Neural progenitor cell (in vitro differentiated cells): ENCODE data around the gene HTR3C. TPM values are rescaled to one million over a fixed set of nuclear protein-coding genes. Genes with fewer than 3 reads are reported as not detected.
"Not testable (repeated sequence)": the region's sequence is repeated elsewhere in the genome, so short reads cannot be mapped to it uniquely, and the experiment has no call there.

Experiments
- DNase-seq: peaks from one replicate; pipeline ENCODE4 v3.0.0-alpha.2; 2016; ENCODE audit warnings: low spot score
- H2AFZ ChIP-seq: fragments of 200-600 bp; sonication (generic); replicated peaks from 2 replicates; pipeline ENCODE4 v1.6.1; 2016; ENCODE audit warnings: antibody characterized with exemption
- H3F3A ChIP-seq: fragments of 200-600 bp; sonication (generic); 2 replicates; pipeline ENCODE4 v1.6.1; 2016; ENCODE audit warnings: antibody characterized with exemption, low read depth
- H3K27ac ChIP-seq: fragments of 200-600 bp; sonication (generic); 2 replicates; pipeline ENCODE4 v1.5.1; 2016; ENCODE audit warnings: mild to moderate bottlenecking
- H3K27me3 ChIP-seq: fragments of 200-600 bp; sonication (generic); 2 replicates; pipeline ENCODE4 v1.6.1; 2016; ENCODE audit warnings: mild to moderate bottlenecking, moderate library complexity
- H3K36me3 ChIP-seq: fragments of 200-600 bp; sonication (generic); 2 replicates; pipeline ENCODE4 v1.5.1; 2016
- H3K4me1 ChIP-seq: fragments of 200-600 bp; sonication (generic); 2 replicates; pipeline ENCODE4 v1.6.1; 2016; ENCODE audit warnings: mixed run types
- H3K4me2 ChIP-seq: fragments of 200-600 bp; sonication (generic); 2 replicates; pipeline ENCODE4 v1.6.1; 2016
- H3K4me3 ChIP-seq: fragments of 200-600 bp; sonication (generic); 2 replicates; pipeline ENCODE4 v1.5.1; 2016
- H3K79me2 ChIP-seq: fragments of 200-600 bp; sonication (generic); 2 replicates; pipeline ENCODE4 v1.6.1; 2016; ENCODE audit warnings: low read depth
- H3K9ac ChIP-seq: fragments of 200-600 bp; sonication (generic); 2 replicates; pipeline ENCODE4 v1.6.1; 2016
- H3K9me3 ChIP-seq: fragments of 200-600 bp; sonication (generic); 2 replicates; pipeline ENCODE4 v1.5.1; 2016; ENCODE audit warnings: low read depth
- H4K20me1 ChIP-seq: fragments of 200-600 bp; sonication (generic); 2 replicates; pipeline ENCODE4 v1.6.1; 2016; ENCODE audit warnings: low read depth
- H3K27ac Mint-ChIP-seq: 3 replicates; pipeline ENCODE4 v1.8.0; 2021; ENCODE audit warnings: mixed read lengths
- H3K27me3 Mint-ChIP-seq: 2 replicates; pipeline ENCODE4 v1.8.0; 2022; ENCODE audit warnings: low read depth, mild to moderate bottlenecking, inconsistent platforms, moderate library complexity, mixed read lengths; ENCODE audit not compliant: insufficient read depth
- H3K36me3 Mint-ChIP-seq: 3 replicates; pipeline ENCODE4 v1.8.0; 2021; ENCODE audit warnings: mixed read lengths
- H3K4me1 Mint-ChIP-seq: 3 replicates; pipeline ENCODE4 v1.8.0; 2021; ENCODE audit warnings: mixed read lengths
- H3K4me3 Mint-ChIP-seq: 3 replicates; pipeline ENCODE4 v1.8.0; 2021; ENCODE audit warnings: mild to moderate bottlenecking, moderate library complexity, mixed read lengths
- H3K9me3 Mint-ChIP-seq: 3 replicates; pipeline ENCODE4 v1.8.0; 2020; ENCODE audit warnings: mixed read lengths
- CTCF ChIP-seq: fragments of 200-600 bp; sonication (generic); IDR thresholded peaks from 2 replicates; pipeline ENCODE4 v1.5.1; 2017; ENCODE audit warnings: antibody characterized with exemption, mild to moderate bottlenecking
- EZH2 ChIP-seq: fragments of 200-600 bp; sonication (generic); IDR thresholded peaks from 2 replicates; pipeline ENCODE4 v1.6.1; 2017; ENCODE audit warnings: antibody characterized with exemption, mild to moderate bottlenecking, moderate library complexity
- EZH2phosphoT487 ChIP-seq: fragments of 200-600 bp; sonication (generic); IDR thresholded peaks from 2 replicates; pipeline ENCODE4 v1.6.1; 2017; ENCODE audit warnings: antibody characterized with exemption
- total RNA-seq: library from RNA; depleted of rRNA; stranded (reverse); fragments of >200 nt; gene quantifications from 2 replicates; pipeline ENCODE4 v1.2.3, GENCODE V29; 2015; ENCODE audit warnings: low replicate concordance

The HTR3C gene
- total RNA-seq, 1 donor from 2014 or later, result not detected

GRCh38 chr3:184022323-184022722 is 30.5 kb upstream of the HTR3C start:
- Mint-ChIP-seq H3K9me3 (no peaks in the 10 kb centered on the region), H3K4me1 (peaks cover 6% of the 10 kb centered on the region), H3K27me3 (peaks cover 5% of the 10 kb centered on the region), H3K27ac (no peak overlapping the region), H3K4me3 (no peak overlapping the region), H3K36me3 (no peaks in the 10 kb centered on the region)
- Histone ChIP-seq H3K79me2 (no peaks in the 10 kb centered on the region), H3K27me3 (no peaks in the 10 kb centered on the region), H3K27ac (no peak overlapping the region), H3K9me3 (no peaks in the 10 kb centered on the region), H3K4me2 (no peak overlapping the region), H2AFZ (no peak overlapping the region), H3F3A (peaks cover 3% of the 10 kb centered on the region), H4K20me1 (no peaks in the 10 kb centered on the region), H3K36me3 (no peaks in the 10 kb centered on the region), H3K9ac (no peak overlapping the region), H3K4me1 (no peaks in the 10 kb centered on the region), H3K4me3 (no peak overlapping the region)
- DNase-seq, result no peak
- TF ChIP-seq EZH2 (no peak), EZH2phosphoT487 (no peak)

- DNase-seq, H3K4me2 ChIP-seq, H4K20me1 ChIP-seq, H3K27ac ChIP-seq, H3K9me3 Mint-ChIP-seq, H3K27me3 Mint-ChIP-seq, H3K9ac ChIP-seq, H3F3A ChIP-seq, H3K27ac Mint-ChIP-seq, H3K4me1 ChIP-seq, H3K36me3 ChIP-seq, H3K4me3 Mint-ChIP-seq, H3K27me3 ChIP-seq, H3K79me2 ChIP-seq, H3K4me3 ChIP-seq, H3K9me3 ChIP-seq, H3K36me3 Mint-ChIP-seq, H3K4me1 Mint-ChIP-seq: not testable (repeated sequence)
- peak overlapping the region; percentile 79 for H2AFZ ChIP-seq
Measured at GRCh38 chr3:184025256-184025655, 27.6 kb upstream of the HTR3C start.

GRCh38 chr3:184028275-184028890 is 24.5 kb upstream of the HTR3C start:
- DNase-seq, H3K36me3 Mint-ChIP-seq, H3K4me2 ChIP-seq, H3K4me3 Mint-ChIP-seq, H2AFZ ChIP-seq, H3K36me3 ChIP-seq, H3K27ac ChIP-seq, H3F3A ChIP-seq, H3K4me1 Mint-ChIP-seq, H4K20me1 ChIP-seq, H3K27me3 ChIP-seq, H3K79me2 ChIP-seq, H3K4me1 ChIP-seq, H3K4me3 ChIP-seq, H3K9ac ChIP-seq, H3K27ac Mint-ChIP-seq, H3K9me3 Mint-ChIP-seq, H3K27me3 Mint-ChIP-seq, H3K9me3 ChIP-seq: not testable (repeated sequence)

GRCh38 chr3:184029443-184029842 is 23.4 kb upstream of the HTR3C start:
- H3K4me3 Mint-ChIP-seq, result no peak overlapping the region
- Histone ChIP-seq H3K79me2 (no peaks in the 10 kb centered on the region), H3K4me3 (no peak overlapping the region), H3K27ac (no peak overlapping the region), H3K36me3 (no peaks in the 10 kb centered on the region), H3K27me3 (no peaks in the 10 kb centered on the region), H4K20me1 (no peaks in the 10 kb centered on the region), H3K4me1 (no peaks in the 10 kb centered on the region), H3K4me2 (no peak overlapping the region), H3K9ac (no peak overlapping the region), H3K9me3 (no peaks in the 10 kb centered on the region), H2AFZ (no peak overlapping the region), H3F3A (no peaks in the 10 kb centered on the region)
- no peak for DNase-seq
- no peaks in the 10 kb centered on the region for H3K4me1 Mint-ChIP-seq
- no peak for TF ChIP-seq EZH2
- no peak for TF ChIP-seq EZH2phosphoT487
- TF ChIP-seq CTCF, result no peak
- H3K9me3 Mint-ChIP-seq, result no peaks in the 10 kb centered on the region
- peaks cover 2% of the 10 kb centered on the region for H3K27me3 Mint-ChIP-seq
- no peaks in the 10 kb centered on the region for H3K36me3 Mint-ChIP-seq
- no peak overlapping the region for H3K27ac Mint-ChIP-seq

GRCh38 chr3:184030536-184030935 is 22.3 kb upstream of the HTR3C start:
- Mint-ChIP-seq H3K4me3 (no peak overlapping the region), H3K4me1 (no peaks in the 10 kb centered on the region), H3K36me3 (no peaks in the 10 kb centered on the region), H3K27me3 (peaks cover 2% of the 10 kb centered on the region), H3K9me3 (no peaks in the 10 kb centered on the region), H3K27ac (no peak overlapping the region)
- DNase-seq, result no peak
- H3K4me1 ChIP-seq, result no peaks in the 10 kb centered on the region
- H3K79me2 ChIP-seq, result no peaks in the 10 kb centered on the region
- H3K27ac ChIP-seq, result no peak overlapping the region
- no peak overlapping the region for H3K4me3 ChIP-seq
- H2AFZ ChIP-seq, result no peak overlapping the region
- no peaks in the 10 kb centered on the region for H4K20me1 ChIP-seq
- TF ChIP-seq CTCF (no peak), EZH2 (no peak), EZH2phosphoT487 (no peak)
- no peaks in the 10 kb centered on the region for H3K36me3 ChIP-seq
- no peak overlapping the region for H3K4me2 ChIP-seq
- H3K9me3 ChIP-seq, result no peaks in the 10 kb centered on the region
- no peaks in the 10 kb centered on the region for H3K27me3 ChIP-seq
- H3K9ac ChIP-seq, result no peak overlapping the region
- H3F3A ChIP-seq, result no peaks in the 10 kb centered on the region
